ENCODE results near the gene ABCC12.

GRCh38 chr16:48184681-48185080 lies 28.9 kb upstream of the ABCC12 start:
- no peak for TF ChIP-seq RAD21 (conservative IDR thresholded peaks at IDR 0.05 in 1 of 2, IDR thresholded peaks at IDR 0.05 in 1 of 2)
- no peak for TF ChIP-seq CTCF (IDR thresholded peaks at IDR 0.05)
- TF ChIP-seq BHLHE40 (IDR thresholded peaks at IDR 0.05; ENCODE audit: low read depth, low read length): no peak
- TF ChIP-seq RNF2 (IDR thresholded peaks at IDR 0.05; ENCODE audit: borderline replicate concordance, low read depth): no peak
- no peak for TF ChIP-seq POLR2A (IDR thresholded peaks at IDR 0.05; ENCODE audit: low read length)
- no peak for TF ChIP-seq EP300 (IDR thresholded peaks at IDR 0.05)
- no peak for TF ChIP-seq TFCP2L1 (CRISPR knock-in tag; IDR thresholded peaks at IDR 0.05)
- no peak for TF ChIP-seq EHMT2 (IDR thresholded peaks at IDR 0.05; ENCODE audit: low read depth)
- no peak for TF ChIP-seq MAFK (IDR thresholded peaks at IDR 0.05; ENCODE audit: partially characterized antibody)
- TF ChIP-seq JUNB (IDR thresholded peaks at IDR 0.05): no peak

Measured in A549 (cell line).